Ureter (tissue), 1 donor: Measurements from ENCODE around the gene ABCC3. TPM values are rescaled to one million over a fixed set of nuclear protein-coding genes. Genes with fewer than 3 reads are reported as not detected.
"Not testable (repeated sequence)": the region's sequence is repeated elsewhere in the genome, so short reads cannot be mapped to it uniquely, and the experiment has no call there.

Experiments used
- DNase-seq: peaks from one replicate; pipeline ENCODE4 v3.0.0-alpha.2; 2020; ENCODE audit warnings: low spot score
- total RNA-seq: library from RNA; stranded (reverse); gene quantifications from one replicate; pipeline ENCODE4 v1.2.4, GENCODE V29; 2023
- donor health status: DM: yes; HTN: yes; CAD: no.

ABCC3 gene
- total RNA-seq, 1 donor from 2014 or later: 226 TPM

DNA sequence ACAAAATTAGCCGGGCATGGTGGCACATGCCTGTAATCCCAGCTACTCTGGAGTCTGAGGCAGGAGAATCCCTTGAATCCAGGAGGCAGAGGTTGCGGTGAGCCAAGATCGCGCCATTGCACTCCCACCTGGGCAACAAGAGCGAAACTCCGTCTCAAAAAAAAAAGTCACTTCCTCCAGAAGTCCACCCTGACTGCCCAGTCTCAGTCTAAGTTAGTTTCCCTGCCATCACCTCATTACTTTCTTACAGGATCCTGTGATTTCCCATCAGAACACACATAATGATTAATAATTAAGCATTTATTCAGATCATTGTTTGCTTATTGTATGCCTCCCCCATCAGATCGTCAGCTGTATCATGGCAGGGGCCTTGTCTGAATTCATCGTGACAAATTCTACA is 31.6 kb downstream of the ABCC3 start:
- DNase-seq: no peak

DNA sequence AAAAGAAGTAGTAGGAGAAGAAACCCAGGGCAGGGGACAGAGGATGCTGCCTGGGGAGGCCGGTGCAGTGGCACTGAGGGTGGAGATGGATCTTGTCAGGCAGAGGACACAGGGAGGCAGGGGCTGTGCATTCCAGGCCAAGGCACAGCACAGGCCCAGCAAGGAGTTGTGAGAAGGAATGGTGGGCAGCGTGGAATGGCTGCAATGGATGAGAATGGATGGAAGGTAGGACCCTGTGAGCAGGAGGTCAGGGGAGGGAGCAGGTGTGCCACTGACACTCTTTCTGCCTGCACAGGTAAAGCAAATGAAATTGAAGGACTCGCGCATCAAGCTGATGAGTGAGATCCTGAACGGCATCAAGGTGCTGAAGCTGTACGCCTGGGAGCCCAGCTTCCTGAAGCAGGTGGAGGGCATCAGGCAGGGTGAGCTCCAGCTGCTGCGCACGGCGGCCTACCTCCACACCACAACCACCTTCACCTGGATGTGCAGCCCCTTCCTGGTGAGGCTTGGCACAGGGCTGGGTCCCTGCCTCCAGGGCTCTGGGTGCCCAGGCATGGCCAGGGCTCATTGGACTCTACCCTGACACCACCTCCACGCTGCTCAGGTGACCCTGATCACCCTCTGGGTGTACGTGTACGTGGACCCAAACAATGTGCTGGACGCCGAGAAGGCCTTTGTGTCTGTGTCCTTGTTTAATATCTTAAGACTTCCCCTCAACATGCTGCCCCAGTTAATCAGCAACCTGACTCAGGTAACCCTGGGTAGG is 32.8 kb downstream of the ABCC3 start:
- DNase-seq: no peak

DNA sequence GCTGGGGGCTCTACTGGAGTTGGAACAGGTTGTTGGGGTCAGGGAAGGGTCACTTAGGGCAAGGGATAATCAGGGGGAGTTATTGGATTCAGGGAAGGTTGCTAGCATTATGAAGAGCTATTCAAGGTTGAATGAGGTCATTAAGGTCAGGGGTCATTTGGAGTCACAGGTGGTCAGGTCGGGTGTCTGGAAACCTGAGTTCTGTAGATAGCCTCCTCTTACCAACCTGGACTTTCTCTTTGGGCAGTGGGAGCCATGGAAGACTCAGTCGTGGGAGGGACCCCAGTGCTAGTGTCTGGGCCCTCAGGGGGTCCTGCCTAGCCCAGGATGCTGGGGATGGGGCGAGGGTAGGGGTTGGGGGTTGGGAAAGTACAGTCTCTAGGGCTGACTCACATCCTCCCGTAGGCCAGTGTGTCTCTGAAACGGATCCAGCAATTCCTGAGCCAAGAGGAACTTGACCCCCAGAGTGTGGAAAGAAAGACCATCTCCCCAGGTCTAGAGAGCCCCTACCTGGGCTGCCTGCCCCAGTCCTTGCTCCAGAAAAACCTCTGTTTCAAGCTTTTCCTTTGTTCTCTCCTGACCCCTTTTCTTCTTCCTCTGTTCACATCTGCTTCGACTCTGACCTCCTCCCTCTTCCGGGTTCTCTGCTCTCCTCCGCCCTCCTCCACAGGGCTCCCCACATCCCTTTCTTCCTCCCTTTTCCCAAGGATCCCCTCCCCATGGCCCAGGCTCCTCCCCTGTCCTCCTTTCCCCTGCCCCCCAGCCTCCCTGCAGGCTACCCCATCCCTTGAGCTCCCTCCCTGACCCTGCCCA is 33.5 kb downstream of the ABCC3 start:
- DNase-seq: no peak

DNA sequence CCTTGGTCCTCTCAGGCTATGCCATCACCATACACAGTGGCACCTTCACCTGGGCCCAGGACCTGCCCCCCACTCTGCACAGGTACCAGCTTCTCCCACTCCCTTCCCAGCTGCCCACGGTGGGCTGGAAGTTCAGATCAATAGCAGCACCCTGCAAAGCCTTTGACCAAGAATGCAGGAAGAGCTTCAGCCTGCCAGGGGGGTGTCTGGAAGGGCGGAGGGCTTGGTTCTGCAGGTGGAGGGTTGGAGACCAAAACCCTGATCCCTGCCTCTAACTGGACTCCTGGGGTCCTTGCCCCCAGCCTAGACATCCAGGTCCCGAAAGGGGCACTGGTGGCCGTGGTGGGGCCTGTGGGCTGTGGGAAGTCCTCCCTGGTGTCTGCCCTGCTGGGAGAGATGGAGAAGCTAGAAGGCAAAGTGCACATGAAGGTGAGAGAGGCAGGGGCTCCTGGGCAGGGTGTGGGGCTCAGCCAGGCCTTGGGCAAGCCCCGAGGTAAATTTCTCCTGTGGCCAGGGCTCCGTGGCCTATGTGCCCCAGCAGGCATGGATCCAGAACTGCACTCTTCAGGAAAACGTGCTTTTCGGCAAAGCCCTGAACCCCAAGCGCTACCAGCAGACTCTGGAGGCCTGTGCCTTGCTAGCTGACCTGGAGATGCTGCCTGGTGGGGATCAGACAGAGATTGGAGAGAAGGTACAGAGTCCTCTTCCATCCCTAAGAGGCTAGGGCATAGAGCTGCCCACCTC is 34.3 kb downstream of the ABCC3 start:
- no peak for DNase-seq

DNA sequence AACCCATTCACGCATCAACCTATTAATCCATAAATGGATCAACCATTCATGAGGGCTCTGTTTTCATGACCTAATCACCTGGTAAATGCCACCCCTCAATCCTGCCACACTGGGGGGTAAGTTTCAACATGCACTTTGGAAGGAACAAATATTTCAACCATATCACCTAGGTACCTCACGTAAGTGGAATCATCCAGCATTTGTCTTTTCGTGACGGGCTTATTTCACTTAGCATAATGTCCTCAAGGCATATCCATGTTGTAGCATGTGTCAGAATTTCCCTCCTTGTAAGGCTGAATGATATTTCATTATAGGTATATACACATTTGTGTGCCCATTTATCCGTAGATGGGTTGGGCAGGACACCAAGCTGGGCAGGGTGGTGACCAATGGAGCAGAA is 37.4 kb downstream of the ABCC3 start:
- DNase-seq: no peak

DNA sequence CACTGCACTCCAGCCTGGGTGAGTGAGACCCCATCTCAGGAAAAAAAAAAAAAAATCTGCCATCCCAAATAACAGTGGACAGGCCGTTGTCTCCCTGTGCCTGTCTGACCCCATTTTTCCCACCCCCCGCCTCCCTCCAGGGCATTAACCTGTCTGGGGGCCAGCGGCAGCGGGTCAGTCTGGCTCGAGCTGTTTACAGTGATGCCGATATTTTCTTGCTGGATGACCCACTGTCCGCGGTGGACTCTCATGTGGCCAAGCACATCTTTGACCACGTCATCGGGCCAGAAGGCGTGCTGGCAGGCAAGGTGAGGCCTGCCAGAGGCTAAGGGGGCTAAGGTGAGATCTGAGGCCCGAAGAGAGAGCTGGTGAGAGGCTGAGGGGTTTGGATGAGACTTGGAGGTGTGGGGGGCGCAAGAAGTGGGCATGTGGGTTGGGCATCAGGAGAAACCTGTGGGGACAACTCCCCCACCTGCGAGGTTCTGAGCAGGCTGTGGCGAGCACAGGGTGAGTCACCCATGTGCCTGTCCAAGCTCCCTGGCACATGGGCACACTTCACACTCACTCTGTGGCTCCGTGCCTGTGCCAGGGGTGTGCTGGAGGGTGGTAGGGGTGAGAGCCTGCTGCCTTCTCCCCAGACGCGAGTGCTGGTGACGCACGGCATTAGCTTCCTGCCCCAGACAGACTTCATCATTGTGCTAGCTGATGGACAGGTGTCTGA is 38.3 kb downstream of the ABCC3 start:
- DNase-seq: no peak

DNA sequence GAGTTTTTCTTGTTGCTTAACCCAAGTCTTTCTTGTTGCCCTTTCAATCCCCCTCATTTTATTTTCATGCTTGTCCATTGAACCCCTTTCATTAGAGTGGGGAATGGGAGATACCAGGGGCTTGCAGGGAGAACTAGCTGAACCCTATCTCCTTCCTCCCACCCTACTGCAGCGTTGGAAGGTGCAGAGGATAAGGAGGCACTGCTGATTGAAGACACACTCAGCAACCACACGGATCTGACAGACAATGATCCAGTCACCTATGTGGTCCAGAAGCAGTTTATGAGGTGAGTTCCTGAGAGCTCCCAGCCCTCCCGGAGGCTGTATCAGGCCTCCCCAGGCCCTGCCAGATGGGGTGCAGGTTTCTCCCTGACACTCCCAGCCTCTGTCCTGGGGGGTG is 40.5 kb downstream of the ABCC3 start:
- DNase-seq: no peak

DNA sequence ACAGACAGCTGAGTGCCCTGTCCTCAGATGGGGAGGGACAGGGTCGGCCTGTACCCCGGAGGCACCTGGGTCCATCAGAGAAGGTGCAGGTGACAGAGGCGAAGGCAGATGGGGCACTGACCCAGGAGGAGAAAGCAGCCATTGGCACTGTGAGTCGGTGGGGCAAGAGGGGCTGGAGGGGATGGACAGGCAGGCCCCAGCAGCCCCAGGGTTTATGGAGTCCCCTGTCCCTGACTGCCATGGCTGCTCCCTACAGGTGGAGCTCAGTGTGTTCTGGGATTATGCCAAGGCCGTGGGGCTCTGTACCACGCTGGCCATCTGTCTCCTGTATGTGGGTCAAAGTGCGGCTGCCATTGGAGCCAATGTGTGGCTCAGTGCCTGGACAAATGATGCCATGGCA is 40.9 kb downstream of the ABCC3 start:
- no peak for DNase-seq

DNA sequence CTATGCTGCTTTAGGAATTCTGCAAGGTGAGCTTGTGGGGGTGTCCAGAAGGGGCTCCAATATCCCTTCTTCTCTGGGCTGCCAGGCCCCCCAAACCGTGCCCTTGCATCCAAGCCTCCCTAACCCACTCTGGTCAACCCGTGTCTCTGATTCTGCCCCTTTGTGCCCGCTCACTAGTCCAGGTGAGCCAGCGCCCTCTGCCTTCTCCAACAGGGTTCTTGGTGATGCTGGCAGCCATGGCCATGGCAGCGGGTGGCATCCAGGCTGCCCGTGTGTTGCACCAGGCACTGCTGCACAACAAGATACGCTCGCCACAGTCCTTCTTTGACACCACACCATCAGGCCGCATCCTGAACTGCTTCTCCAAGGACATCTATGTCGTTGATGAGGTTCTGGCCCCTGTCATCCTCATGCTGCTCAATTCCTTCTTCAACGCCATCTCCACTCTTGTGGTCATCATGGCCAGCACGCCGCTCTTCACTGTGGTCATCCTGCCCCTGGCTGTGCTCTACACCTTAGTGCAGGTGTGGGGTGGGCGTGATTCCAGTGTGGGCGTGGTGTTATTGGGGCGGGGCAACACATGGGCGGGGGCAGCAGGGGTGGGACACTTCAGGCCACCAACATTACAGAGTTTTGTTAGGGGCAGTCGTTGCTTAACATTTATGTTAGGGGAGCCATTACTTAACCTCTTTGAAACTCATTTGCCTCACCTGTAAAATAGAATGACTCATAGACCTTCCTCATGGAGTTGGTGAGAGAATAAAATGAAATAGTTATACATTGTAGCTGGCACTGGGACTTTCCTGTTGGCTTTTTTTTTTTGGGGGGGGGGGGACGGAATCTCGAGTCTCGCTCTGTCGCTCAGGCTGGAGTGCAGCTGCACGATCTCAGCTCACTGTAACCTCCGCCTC is 41.6 kb downstream of the ABCC3 start:
- DNase-seq: no peak

DNA sequence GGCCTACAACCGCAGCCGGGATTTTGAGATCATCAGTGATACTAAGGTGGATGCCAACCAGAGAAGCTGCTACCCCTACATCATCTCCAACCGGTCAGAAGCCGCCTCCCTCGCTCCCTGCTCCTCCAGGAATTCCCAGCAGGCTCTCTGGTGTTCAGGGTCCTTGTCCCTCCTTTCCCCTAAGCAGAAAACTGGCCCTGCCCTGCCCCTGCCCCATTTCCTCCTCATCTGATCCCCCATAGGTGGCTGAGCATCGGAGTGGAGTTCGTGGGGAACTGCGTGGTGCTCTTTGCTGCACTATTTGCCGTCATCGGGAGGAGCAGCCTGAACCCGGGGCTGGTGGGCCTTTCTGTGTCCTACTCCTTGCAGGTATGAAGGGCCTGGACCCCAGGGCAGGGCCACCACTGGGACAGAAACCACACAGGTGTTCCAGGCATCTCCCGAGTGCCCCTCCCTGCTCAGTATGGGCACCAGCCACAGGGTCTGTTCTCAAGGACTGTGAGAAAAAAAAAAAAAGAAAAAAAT is 43.2 kb downstream of the ABCC3 start:
- DNase-seq: no peak

DNA sequence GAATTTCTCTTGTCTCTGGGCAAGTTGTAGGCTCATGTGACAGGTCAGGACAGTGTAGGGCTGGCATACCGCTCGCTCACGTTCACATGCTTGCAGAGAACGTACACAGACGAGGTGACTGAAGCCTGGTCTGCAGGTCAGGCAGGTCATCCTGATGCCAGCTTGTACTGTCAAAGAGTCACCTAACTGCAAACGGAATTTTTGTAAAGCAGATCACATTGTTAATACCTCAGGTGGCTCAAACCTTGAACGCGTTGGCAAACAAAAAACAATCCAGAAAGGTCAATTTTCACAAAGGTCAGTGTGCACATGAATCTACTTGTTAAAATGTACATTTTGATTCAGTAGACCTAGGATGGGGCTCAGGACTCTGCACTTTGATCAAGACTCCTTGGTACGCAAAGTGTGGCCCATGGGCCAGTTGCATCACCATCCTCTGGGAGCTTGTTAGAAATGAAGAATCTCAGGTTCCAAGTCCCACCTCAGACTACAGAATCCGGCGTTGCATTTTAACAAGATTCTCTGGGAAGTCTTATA is 44.4 kb downstream of the ABCC3 start:
- no peak for DNase-seq

DNA sequence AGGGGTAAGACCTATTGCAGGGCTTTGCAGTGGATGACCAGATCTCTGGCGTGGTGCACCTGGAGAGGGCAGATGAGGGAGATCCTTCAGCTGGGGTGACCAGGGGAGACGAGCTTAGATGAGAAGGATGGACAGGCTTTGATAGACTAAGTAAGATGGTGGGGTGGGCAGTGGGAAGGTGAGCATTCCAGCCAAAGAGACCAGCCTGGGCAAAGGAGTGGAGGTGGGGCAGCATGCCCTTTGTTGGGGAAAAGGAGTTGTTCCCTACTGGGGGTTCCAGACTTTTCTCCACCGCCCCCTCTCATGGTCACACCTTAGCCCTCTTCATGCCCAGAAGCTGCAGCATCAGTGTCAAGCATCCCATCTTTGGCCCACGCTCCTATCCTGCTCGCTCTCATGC is 45.4 kb downstream of the ABCC3 start:
- DNase-seq: no peak

DNA sequence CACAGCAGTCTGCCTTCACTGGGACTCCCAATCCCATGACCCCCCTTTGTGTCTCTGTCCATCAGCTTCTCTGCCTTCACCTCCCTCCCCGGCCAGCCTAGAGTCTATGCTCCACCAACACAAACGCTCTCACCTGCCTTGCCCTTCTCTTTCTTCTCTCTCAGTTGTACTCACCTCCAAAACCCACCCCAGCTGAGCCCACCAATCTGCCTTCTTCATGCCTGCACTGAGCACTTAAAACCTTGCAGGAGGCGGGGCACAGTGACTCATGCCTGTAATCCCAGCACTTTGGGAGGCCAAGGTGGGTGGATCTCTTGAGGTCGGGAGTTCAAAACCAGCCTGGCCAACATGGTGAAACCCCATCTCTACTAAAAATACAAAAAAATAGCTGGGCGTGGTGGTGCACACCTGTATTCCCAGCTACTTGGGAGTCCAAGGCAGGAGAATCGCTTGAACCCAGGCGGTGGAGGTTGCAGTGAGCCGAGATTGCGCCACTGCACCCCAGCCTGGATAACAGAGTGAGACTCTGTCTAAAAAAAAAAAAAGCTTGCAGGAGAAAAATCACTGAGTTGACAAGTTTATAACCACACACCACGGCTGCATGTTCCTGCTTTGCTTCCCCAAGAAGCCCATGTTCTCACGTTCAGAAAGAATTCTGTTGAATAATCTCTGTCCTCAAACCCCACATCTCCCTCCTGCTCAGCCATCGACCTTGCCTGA is 46.0 kb downstream of the ABCC3 start:
- DNase-seq: not testable (repeated sequence)

DNA sequence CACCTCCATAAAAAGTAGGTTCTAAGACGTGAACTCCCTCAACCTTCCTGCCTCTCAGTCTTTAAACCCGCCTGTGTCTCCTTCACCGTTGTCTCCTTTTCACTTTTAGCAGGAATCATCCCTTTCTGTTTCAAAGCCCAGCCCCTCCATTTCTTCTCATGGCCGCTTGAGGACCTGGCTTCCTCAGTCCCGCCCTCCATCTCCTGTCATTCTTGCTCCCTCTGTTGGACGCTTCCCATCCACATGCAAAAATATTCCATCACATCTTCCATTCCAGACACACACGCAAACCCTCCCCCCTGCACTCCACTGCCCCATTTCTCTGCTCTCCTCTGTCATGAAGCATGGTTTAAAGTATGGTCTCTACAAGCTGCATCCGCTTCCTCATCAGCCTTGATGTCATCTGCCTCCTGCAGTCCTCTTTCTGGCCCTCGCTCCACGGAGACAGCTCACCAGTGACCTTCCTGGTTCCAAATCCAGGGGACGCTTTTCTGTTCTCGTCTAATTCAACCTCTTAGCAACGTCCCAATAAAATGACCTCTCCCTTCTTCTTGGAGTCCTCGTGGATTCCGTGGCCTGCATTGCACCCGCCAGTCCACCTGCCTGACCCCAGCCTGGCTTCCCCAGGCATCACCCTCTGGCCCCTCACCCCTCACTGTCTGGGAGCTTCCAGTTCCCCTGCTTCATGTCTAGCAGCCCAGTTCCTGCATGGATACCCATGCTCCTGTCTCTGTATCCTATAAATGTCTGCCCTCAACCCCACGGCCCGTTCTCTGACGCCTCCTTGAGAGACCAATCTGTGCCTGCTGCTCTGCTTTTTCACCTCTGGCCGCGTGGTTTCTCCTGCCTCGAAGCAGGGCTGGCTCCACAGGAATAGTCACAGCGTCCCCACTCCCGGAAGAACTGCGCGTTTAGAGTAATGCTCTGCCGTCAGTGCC is 46.9 kb downstream of the ABCC3 start:
- DNase-seq: no peak

DNA sequence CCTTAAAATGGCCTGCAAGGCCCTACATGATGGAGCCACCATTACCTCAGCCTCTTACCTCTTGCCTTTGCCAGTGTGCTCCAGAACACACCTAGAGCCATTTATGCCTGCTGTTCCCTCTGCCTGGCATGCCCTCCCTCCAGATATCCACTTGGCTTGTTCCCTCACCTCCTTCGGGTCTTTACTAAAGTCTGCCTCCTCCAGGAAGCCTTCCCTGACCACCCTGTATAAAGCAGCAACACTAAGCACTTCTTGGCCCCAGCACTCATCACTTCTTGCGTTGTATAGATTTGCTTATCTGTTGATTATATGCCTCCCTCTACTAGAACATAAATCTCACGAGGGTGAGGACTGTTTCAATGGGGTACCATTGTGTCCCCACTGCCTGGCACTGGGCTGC is 47.8 kb downstream of the ABCC3 start:
- DNase-seq: no peak

DNA sequence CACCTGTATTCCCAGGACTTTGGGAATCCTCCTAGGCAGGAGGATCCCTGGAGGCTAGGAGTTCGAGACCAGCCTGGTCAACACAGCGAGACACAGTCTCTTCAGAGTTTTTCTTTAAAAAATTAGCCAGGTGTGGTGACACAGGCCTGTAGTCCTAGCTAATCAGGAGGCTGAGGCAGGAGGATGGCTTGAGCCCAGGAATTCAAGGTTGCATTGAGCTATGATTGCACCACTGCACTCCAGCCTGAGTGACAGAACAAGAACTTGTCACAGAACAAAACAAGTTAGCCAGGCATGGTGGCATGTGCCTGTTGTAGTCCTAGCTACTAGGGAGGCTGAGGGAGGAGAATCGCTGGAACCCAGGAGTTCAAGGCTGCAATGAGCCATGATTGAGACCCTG is 48.3 kb downstream of the ABCC3 start:
- no peak for DNase-seq

DNA sequence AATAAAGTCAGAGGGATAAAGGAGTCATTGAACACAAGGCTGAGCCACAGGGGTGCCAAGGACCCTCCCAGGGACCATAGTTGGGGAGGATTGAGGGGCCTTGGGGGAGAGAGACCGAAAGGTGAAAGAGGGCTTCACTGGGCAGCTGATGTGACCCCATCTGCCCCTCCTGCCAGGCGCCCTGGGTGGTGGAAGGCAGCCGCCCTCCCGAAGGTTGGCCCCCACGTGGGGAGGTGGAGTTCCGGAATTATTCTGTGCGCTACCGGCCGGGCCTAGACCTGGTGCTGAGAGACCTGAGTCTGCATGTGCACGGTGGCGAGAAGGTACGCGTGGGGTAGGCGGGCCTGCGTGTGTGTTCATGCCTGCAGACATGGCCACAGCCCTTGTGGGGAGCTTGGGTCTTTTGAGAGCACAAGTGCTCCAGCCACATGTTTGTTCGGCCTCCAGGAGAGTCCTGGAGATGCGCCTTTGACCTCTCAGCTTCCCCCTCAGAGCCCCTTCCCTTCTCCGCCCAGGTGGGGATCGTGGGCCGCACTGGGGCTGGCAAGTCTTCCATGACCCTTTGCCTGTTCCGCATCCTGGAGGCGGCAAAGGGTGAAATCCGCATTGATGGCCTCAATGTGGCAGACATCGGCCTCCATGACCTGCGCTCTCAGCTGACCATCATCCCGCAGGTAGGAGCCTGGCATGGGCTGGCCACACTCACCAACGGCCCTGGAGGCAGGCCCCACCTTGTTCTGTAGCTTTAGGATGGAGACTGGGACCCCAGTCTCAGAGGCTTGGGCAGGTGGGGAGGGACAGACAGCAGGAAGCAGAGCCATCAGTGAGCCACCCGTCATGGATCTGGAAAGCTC is 49.0 kb downstream of the ABCC3 start:
- no peak for DNase-seq

DNA sequence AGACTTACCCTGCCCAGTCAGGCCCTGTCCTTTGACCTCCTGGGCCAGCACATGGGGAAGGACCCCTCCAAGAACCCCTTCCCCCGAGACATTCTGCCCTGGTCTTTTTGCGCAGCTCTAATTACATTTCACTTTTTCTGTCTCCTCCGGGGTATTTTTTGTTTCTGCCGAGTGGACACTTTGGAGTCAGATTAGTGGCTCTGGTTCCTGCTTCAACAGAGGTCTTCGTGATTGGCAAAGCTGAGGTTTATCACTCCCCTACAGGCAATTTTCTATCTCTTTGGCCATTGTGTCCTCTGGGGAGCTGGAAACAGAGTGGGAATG is 49.6 kb downstream of the ABCC3 start:
- no peak for DNase-seq
